HepG2 (cell line): ENCODE data around the gene C16orf89. TPM values are rescaled to one million over a fixed set of nuclear protein-coding genes. Genes with fewer than 3 reads are reported as not detected.
A peak's percentile ranks its signal among the peaks of the same experiment; 100 is the strongest.

Experiments used
- ATAC-seq: fragments of 200-7000 bp; cut with Tn5 transposase; 3 replicates; pipeline ENCODE4 v1.9.1; 2020; ENCODE audit warnings: mild to moderate bottlenecking, moderate library complexity
- BruUV-seq: library from RNA; stranded (reverse); fragments of 400-500 nt; replicated peaks from 2 replicates; lab custom pipeline; 2021; lab: Mats Ljungman, UMichigan
- CTCF ChIA-PET: fragments of 300-600 bp; formaldehyde crosslinking; extraction: SDS; loops from one replicate; lab custom pipeline; 2021; ENCODE audit warnings: low total read pairs, inconsistent platforms, low intra/inter-chr PET ratio; lab: Yijun Ruan, JAX
- POLR2A ChIA-PET: fragments of 350-600 bp; sonication (Branson Sonifier 250); formaldehyde crosslinking; loops from one replicate; lab custom pipeline; 2020; ENCODE audit warnings: antibody characterized with exemption, inconsistent platforms; lab: Yijun Ruan, JAX
- DNase-seq: peaks from one replicate; pipeline ENCODE4 v3.0.0-alpha.2; 2015; ENCODE audit warnings: low spot score
- FAIRE-seq: peaks from 3 replicates; lab custom pipeline; 2011; peaks lifted over from hg19 to GRCh38; lab: Jason Lieb, UNC
- H2AFZ ChIP-seq: one replicate; pipeline ENCODE4 v1.6.1; 2011; ENCODE audit warnings: low read length, inconsistent platforms
- H3K27ac ChIP-seq: fragments of 300-600 bp; 3 replicates; pipeline ENCODE4 v1.8.0; 2011; ENCODE audit warnings: mixed run types, mild to moderate bottlenecking, mixed read lengths, low read length, inconsistent platforms; ENCODE audit not compliant: insufficient read depth; ENCODE audit errors: extremely low read length
- H3K27me3 ChIP-seq, 2 experiments: fragments of 200-600 bp in 1 of 2; 2 replicates in 1 of 2; 3 replicates in 1 of 2; pipeline versions ENCODE4 v1.6.0 to v1.8.0; 2011; ENCODE audit warnings: low read length in 2 of 2, mild to moderate bottlenecking in 2 of 2, moderate library complexity in 2 of 2, inconsistent platforms in 1 of 2; ENCODE audit not compliant: insufficient read depth in 2 of 2, control insufficient read depth in 1 of 2
- H3K36me3 ChIP-seq, 2 experiments: fragments of 200-600 bp in 1 of 2; replicated peaks in 1 of 2; 2 replicates in 1 of 2; 3 replicates in 1 of 2; pipeline versions ENCODE4 v1.5.1 to v1.8.0; 2011; ENCODE audit warnings: low read length in 2 of 2, inconsistent platforms in 1 of 2; ENCODE audit not compliant: insufficient read depth in 2 of 2, control insufficient read depth in 1 of 2
- H3K4me1 ChIP-seq: 2 replicates; pipeline ENCODE4 v1.5.1; 2012; ENCODE audit warnings: low read length, inconsistent platforms; ENCODE audit not compliant: insufficient read depth
- H3K4me2 ChIP-seq: 2 replicates; pipeline ENCODE4 v1.6.0; 2011; ENCODE audit warnings: low read depth, low read length, inconsistent platforms
- H3K4me3 ChIP-seq, 3 experiments: fragments of 200-600 bp in 1 of 3; sonication (generic), shearing (Covaris generic) in 1 of 3; replicated peaks in 1 of 3; 2 replicates each; pipeline ENCODE4 v1.5.1; 2011 to 2016; ENCODE audit warnings: low read length in 3 of 3, inconsistent platforms in 2 of 3, low read depth in 2 of 3, mild to moderate bottlenecking in 2 of 3, control low read depth in 1 of 3, mixed read lengths in 1 of 3; ENCODE audit not compliant: insufficient read depth in 1 of 3
- H3K79me2 ChIP-seq: one replicate; pipeline ENCODE4 v1.6.1; 2011; ENCODE audit warnings: low read length, inconsistent platforms; ENCODE audit not compliant: insufficient read depth
- H3K9ac ChIP-seq: 2 replicates; pipeline ENCODE4 v1.6.0; 2011; ENCODE audit warnings: mild to moderate bottlenecking, low read depth, low read length, inconsistent platforms; ENCODE audit not compliant: insufficient read depth
- H3K9me3 ChIP-seq: 2 replicates; pipeline ENCODE4 v1.5.1; 2012; ENCODE audit warnings: mild to moderate bottlenecking, low read length
- H4K20me1 ChIP-seq: 2 replicates; pipeline ENCODE4 v1.6.0; 2011; ENCODE audit warnings: inconsistent platforms, mild to moderate bottlenecking, low read length, moderate library complexity; ENCODE audit not compliant: insufficient read depth
- GPN1 ChIP-seq: sonication (generic); formaldehyde crosslinking; IDR thresholded peaks from 2 replicates; pipeline ENCODE4 v1.5.1; 2020; ENCODE audit warnings: missing genetic modification reagents, borderline replicate concordance
- IRF2 ChIP-seq: IDR thresholded peaks from 2 replicates; pipeline ENCODE4 v1.6.1; 2018; ENCODE audit warnings: missing genetic modification reagents, missing compliant biosample characterization
- MAF1 ChIP-seq: sonication (generic); formaldehyde crosslinking; IDR thresholded peaks from 2 replicates; pipeline ENCODE4 v1.5.0; 2020; ENCODE audit warnings: missing genetic modification reagents, borderline replicate concordance
- TAF1 ChIP-seq: sonication (generic); formaldehyde crosslinking; IDR thresholded peaks from 2 replicates; pipeline ENCODE4 v1.4.0; 2020; ENCODE audit warnings: missing genetic modification reagents
- TAF15 ChIP-seq: fragments of 200-400 bp; formaldehyde crosslinking; IDR thresholded peaks from one replicate; pipeline ENCODE4 v1.6.1; 2018; ENCODE audit warnings: mild to moderate bottlenecking, low read depth, low read length; ENCODE audit not compliant: poor library complexity, severe bottlenecking
- TBP ChIP-seq: sonication (generic); formaldehyde crosslinking; IDR thresholded peaks from 2 replicates; pipeline ENCODE4 v1.5.0; 2020; ENCODE audit warnings: missing genetic modification reagents
- TEAD2 ChIP-seq: sonication (generic); formaldehyde crosslinking; IDR thresholded peaks from 2 replicates; pipeline ENCODE4 v1.9.0; 2021; ENCODE audit warnings: missing genetic modification reagents
- THAP11 ChIP-seq: IDR thresholded peaks from 2 replicates; pipeline ENCODE4 v1.6.1; 2016; ENCODE audit warnings: missing biosample characterization, missing genetic modification reagents
- ZNF143 ChIP-seq: sonication (generic); formaldehyde crosslinking; IDR thresholded peaks from 2 replicates; pipeline ENCODE4 v1.4.0; 2020; ENCODE audit warnings: missing genetic modification reagents
- WGBS: methylation state at CpG from one replicate; pipeline ENCODE4 v1.1.6; 2017; ENCODE audit warnings: low lambda C conversion rate; 5-methylcytosine and 5-hydroxymethylcytosine counted together
- in situ Hi-C: cut with HindIII; loops from 2 replicates; pipeline ENCODE4 v1.10.0; 2017; ENCODE audit warnings: low pct_unique_long_range_greater_than_20kb; ENCODE audit not compliant: extremely low pct_ligation_motif_present
- intact Hi-C: fragments of 100-400 bp; cut with micrococcal nuclease; formaldehyde crosslinking; loops from one replicate; pipeline ENCODE4 v1.10.0; 2022; ENCODE audit not compliant: unreplicated experiment
- polyA plus RNA-seq, 8 experiments: library from polyadenylated mRNA; depleted of rRNA in 3 of 8; stranded (reverse) in 7 of 8; unstranded in 1 of 8; fragments of >200 nt; fragmentation: Illumina TruSeq in 4 of 8; extraction: Trizol in 4 of 8; gene quantifications; 2 replicates each; pipeline versions ENCODE4 v1.2.1 to v1.2.3, GENCODE V29; 2011 to 2016; ENCODE audit warnings: low read depth in 4 of 8, missing spikeins in 1 of 8, mixed read lengths in 1 of 8; ENCODE audit not compliant: insufficient read depth in 1 of 8
- total RNA-seq, 5 experiments: library from RNA; depleted of rRNA; stranded (reverse); fragments of >200 nt; fragmentation: Illumina TruSeq; extraction: Trizol; gene quantifications; 2 replicates each; pipeline ENCODE4 v1.2.3, GENCODE V29; 2016; ENCODE audit warnings: low read depth in 1 of 5
- TF ChIP-seq, protein P1 (sequence below): sonication (generic); formaldehyde crosslinking; IDR thresholded peaks from 2 replicates; pipeline ENCODE4 v1.4.0; 2020; ENCODE audit warnings: low read depth, missing genetic modification reagents
- TF ChIP-seq, protein P2 (sequence below): sonication (generic); formaldehyde crosslinking; IDR thresholded peaks from 2 replicates; pipeline ENCODE4 v1.8.0; 2022; ENCODE audit warnings: low read depth, missing genetic modification reagents
- TF ChIP-seq, protein P3 (sequence below): IDR thresholded peaks from 2 replicates; pipeline ENCODE4 v1.6.1; 2016; ENCODE audit warnings: low read depth, borderline replicate concordance
- TF ChIP-seq, protein P4 (sequence below): sonication (generic); formaldehyde crosslinking; IDR thresholded peaks from 2 replicates; pipeline ENCODE4 v1.4.0; 2020; ENCODE audit warnings: mild to moderate bottlenecking, missing genetic modification reagents

The C16orf89 gene
- total and polyA plus RNA-seq, 2 of the 13 experiments (the other 11 are each of a cell fraction or from before 2014, with no cell fraction given), result 1.9 to 3.4 TPM

DNA sequence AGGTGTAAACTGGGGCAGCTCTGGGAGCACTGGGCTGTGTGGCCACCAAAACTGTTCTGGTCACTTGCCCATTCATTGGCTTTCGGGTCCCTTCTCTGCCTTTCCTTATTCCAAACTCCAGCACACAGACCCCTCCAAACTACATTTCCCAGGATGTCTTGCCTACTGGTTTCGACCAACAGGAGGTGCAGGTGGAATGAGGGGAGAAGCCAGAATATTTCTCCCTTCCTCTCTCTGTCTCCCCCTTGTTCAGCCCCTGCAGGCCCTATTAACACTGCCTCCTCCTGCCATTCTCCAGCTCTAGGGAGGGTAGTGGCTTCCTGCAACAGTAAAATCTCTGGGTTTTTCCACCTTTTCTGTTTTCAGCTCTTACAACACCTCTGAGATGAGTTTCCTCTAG is 18.8 kb downstream of the C16orf89 start:
- POLR2A ChIA-PET, result interaction anchor here (1.6 kb wide), 1 partner anchor 13 kb away, joined by 4 read pairs; the partner anchor contains the start of gene NAGPA
- no peaks in the 10 kb centered on the region for H3K79me2 ChIP-seq
- WGBS, result 17% methylated on average over 2 of the region's 2 CpGs
- no peak for TF ChIP-seq TEAD2
- no peak for TF ChIP-seq GPN1 (CRISPR knock-in tag)
- no peak for TF ChIP-seq TBP (CRISPR knock-in tag)
- TF ChIP-seq, protein P1, sequence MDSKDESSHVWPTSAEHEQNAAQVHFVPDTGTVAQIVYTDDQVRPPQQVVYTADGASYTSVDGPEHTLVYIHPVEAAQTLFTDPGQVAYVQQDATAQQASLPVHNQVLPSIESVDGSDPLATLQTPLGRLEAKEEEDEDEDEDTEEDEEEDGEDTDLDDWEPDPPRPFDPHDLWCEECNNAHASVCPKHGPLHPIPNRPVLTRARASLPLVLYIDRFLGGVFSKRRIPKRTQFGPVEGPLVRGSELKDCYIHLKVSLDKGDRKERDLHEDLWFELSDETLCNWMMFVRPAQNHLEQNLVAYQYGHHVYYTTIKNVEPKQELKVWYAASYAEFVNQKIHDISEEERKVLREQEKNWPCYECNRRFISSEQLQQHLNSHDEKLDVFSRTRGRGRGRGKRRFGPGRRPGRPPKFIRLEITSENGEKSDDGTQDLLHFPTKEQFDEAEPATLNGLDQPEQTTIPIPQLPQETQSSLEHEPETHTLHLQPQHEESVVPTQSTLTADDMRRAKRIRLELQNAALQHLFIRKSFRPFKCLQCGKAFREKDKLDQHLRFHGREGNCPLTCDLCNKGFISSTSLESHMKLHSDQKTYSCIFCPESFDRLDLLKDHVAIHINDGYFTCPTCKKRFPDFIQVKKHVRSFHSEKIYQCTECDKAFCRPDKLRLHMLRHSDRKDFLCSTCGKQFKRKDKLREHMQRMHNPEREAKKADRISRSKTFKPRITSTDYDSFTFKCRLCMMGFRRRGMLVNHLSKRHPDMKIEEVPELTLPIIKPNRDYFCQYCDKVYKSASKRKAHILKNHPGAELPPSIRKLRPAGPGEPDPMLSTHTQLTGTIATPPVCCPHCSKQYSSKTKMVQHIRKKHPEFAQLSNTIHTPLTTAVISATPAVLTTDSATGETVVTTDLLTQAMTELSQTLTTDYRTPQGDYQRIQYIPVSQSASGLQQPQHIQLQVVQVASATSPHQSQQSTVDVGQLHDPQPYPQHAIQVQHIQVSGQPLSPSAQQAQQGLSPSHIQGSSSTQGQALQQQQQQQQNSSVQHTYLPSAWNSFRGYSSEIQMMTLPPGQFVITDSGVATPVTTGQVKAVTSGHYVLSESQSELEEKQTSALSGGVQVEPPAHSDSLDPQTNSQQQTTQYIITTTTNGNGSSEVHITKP (CRISPR knock-in tag), result peak; percentile 81; the same call in 1 of the 2 replicates
- TF ChIP-seq THAP11 (CRISPR knock-in tag), result peak; percentile 67; the same call in 1 of the 2 replicates
- TF ChIP-seq TAF1 (CRISPR knock-in tag), result no peak
- TF ChIP-seq, protein P2, sequence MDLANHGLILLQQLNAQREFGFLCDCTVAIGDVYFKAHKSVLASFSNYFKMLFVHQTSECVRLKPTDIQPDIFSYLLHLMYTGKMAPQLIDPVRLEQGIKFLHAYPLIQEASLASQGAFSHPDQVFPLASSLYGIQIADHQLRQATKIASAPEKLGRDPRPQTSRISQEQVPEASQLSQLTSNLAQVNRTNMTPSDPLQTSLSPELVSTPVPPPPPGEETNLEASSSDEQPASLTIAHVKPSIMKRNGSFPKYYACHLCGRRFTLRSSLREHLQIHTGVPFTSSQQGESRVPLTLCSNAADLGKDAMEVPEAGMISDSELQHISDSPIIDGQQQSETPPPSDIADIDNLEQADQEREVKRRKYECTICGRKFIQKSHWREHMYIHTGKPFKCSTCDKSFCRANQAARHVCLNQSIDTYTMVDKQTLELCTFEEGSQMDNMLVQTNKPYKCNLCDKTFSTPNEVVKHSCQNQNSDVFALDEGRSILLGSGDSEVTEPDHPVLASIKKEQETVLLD, result no peak
- TF ChIP-seq, protein P3, sequence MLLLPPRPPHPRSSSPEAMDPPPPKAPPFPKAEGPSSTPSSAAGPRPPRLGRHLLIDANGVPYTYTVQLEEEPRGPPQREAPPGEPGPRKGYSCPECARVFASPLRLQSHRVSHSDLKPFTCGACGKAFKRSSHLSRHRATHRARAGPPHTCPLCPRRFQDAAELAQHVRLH, result no peak
- TF ChIP-seq TAF15, result no peak
- no peak for TF ChIP-seq MAF1
- TF ChIP-seq, protein P4, sequence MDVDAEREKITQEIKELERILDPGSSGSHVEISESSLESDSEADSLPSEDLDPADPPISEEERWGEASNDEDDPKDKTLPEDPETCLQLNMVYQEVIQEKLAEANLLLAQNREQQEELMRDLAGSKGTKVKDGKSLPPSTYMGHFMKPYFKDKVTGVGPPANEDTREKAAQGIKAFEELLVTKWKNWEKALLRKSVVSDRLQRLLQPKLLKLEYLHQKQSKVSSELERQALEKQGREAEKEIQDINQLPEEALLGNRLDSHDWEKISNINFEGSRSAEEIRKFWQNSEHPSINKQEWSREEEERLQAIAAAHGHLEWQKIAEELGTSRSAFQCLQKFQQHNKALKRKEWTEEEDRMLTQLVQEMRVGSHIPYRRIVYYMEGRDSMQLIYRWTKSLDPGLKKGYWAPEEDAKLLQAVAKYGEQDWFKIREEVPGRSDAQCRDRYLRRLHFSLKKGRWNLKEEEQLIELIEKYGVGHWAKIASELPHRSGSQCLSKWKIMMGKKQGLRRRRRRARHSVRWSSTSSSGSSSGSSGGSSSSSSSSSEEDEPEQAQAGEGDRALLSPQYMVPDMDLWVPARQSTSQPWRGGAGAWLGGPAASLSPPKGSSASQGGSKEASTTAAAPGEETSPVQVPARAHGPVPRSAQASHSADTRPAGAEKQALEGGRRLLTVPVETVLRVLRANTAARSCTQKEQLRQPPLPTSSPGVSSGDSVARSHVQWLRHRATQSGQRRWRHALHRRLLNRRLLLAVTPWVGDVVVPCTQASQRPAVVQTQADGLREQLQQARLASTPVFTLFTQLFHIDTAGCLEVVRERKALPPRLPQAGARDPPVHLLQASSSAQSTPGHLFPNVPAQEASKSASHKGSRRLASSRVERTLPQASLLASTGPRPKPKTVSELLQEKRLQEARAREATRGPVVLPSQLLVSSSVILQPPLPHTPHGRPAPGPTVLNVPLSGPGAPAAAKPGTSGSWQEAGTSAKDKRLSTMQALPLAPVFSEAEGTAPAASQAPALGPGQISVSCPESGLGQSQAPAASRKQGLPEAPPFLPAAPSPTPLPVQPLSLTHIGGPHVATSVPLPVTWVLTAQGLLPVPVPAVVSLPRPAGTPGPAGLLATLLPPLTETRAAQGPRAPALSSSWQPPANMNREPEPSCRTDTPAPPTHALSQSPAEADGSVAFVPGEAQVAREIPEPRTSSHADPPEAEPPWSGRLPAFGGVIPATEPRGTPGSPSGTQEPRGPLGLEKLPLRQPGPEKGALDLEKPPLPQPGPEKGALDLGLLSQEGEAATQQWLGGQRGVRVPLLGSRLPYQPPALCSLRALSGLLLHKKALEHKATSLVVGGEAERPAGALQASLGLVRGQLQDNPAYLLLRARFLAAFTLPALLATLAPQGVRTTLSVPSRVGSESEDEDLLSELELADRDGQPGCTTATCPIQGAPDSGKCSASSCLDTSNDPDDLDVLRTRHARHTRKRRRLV (CRISPR knock-in tag), result no peak
- no peak for TF ChIP-seq IRF2 (CRISPR knock-in tag)
- TF ChIP-seq ZNF143 (CRISPR knock-in tag), result peak; percentile 62
- in situ Hi-C loops (no loop called here), intact Hi-C loops (no loop called here)
- no peak overlapping the region for H3K4me2 ChIP-seq
- H3K4me1 ChIP-seq, result peaks cover 34% of the 10 kb centered on the region
- DNase-seq, result no peak
- ATAC-seq, result no peak
- no peak for FAIRE-seq
- H3K9me3 ChIP-seq, result no peaks in the 10 kb centered on the region
- H3K36me3 ChIP-seq, result no peaks in the 10 kb centered on the region
- H3K27me3 ChIP-seq, result peaks cover 0 to 5% of the 10 kb centered on the region in 2 experiments; a peak in 1 of 5 replicates
- CTCF ChIA-PET, result interaction anchor here (0.6 kb wide), 1 partner anchor 65 kb away, joined by 3 read pairs; no protein-coding TSS in a partner anchor
- no peak overlapping the region for H2AFZ ChIP-seq
- H3K27ac ChIP-seq, result no peak overlapping the region
- no TSS peak for BruUV-seq
- H3K9ac ChIP-seq, result no peak overlapping the region
- no peak overlapping the region for H3K4me3 ChIP-seq
- H4K20me1 ChIP-seq, result no peaks in the 10 kb centered on the region
